HG02571 (cell line): ENCODE data around the gene ZC3H6.
"Not testable (repeated sequence)": the region's sequence is repeated elsewhere in the genome, so short reads cannot be mapped to it uniquely, and the experiment has no call there.

Experiments used
- ATAC-seq: cut with Tn5 transposase; IDR thresholded peaks from one replicate; pipeline ENCODE4 v1.9.1; 2021; ENCODE audit warnings: mild to moderate bottlenecking, moderate library complexity; ENCODE audit not compliant: unreplicated experiment

Gene ZC3H6

GRCh38 chr2:112275887-112276773 is 733 bp downstream of the ZC3H6 start:
- peak; percentile 55 for ATAC-seq

- no peak for ATAC-seq
These were observed 1.6 kb downstream of the ZC3H6 start for GRCh38 chr2:112276954-112277353.

GRCh38 chr2:112277596-112278220 is 2.3 kb downstream of the ZC3H6 start:
- ATAC-seq = no peak

- not testable (repeated sequence) for ATAC-seq
These were observed 6.7 kb downstream of the ZC3H6 start for GRCh38 chr2:112282066-112282465.

- not testable (repeated sequence) for ATAC-seq
These were observed 8.1 kb downstream of the ZC3H6 start for GRCh38 chr2:112283535-112283934.

GRCh38 chr2:112290088-112290487 is 14.7 kb downstream of the ZC3H6 start:
- ATAC-seq = no peak

- no peak for ATAC-seq
These were observed 15.3 kb downstream of the ZC3H6 start for GRCh38 chr2:112290648-112291047.

- no peak for ATAC-seq
These were observed 18.4 kb downstream of the ZC3H6 start for GRCh38 chr2:112293636-112294401.

GRCh38 chr2:112295407-112296078 is 20.1 kb downstream of the ZC3H6 start:
- ATAC-seq = no peak

- ATAC-seq = no peak
These were observed 21.0 kb downstream of the ZC3H6 start for GRCh38 chr2:112296407-112296806.

GRCh38 chr2:112301171-112301584 is 25.8 kb downstream of the ZC3H6 start:
- ATAC-seq = no peak

GRCh38 chr2:112301973-112302372 is 26.6 kb downstream of the ZC3H6 start:
- ATAC-seq = no peak

GRCh38 chr2:112304298-112304941 is 29.0 kb downstream of the ZC3H6 start:
- no peak for ATAC-seq

GRCh38 chr2:112305132-112305531 is 29.7 kb downstream of the ZC3H6 start:
- no peak for ATAC-seq

GRCh38 chr2:112310906-112311305 is 35.5 kb downstream of the ZC3H6 start:
- no peak for ATAC-seq

- no peak for ATAC-seq
These were observed 36.5 kb downstream of the ZC3H6 start for GRCh38 chr2:112311932-112312331.

GRCh38 chr2:112312821-112313220 is 37.4 kb downstream of the ZC3H6 start:
- ATAC-seq = no peak

GRCh38 chr2:112314856-112315255 is 39.5 kb downstream of the ZC3H6 start:
- ATAC-seq = no peak

- ATAC-seq = no peak
These were observed 42.1 kb downstream of the ZC3H6 start for GRCh38 chr2:112317303-112318158.
